Measurements from ENCODE around the gene XIRP2. TPM values are rescaled to one million over a fixed set of nuclear protein-coding genes. Genes with fewer than 3 reads are reported as not detected.

The XIRP2 gene
- total and polyA plus RNA-seq, 2 of the 4 experiments (the other 2 are of a cell fraction), result 0.05 to 0.18 TPM

GRCh38 chr2:167181688-167182087, 293.4 kb downstream of the XIRP2 start:
- dilution Hi-C loops (cut with HindIII; ENCODE audit: low sequenced_read_pairs, unreplicated experiment), result no loop called here
- Histone ChIP-seq H3K14ac (replicated peaks; ENCODE audit: low read depth, low read length) (peak overlapping the region; percentile 57), H3K9ac (ENCODE audit: low read depth, low read length) (no peak overlapping the region), H3K4me3 (ENCODE audit: insufficient read depth, low read depth, low read length) (no peak overlapping the region), H2BK120ac (ENCODE audit: low read depth, low read length) (peak overlapping the region; percentile 89), H2AFZ (replicated peaks; ENCODE audit: low read length, poor library complexity) (no peak overlapping the region), H3K23ac (ENCODE audit: low read depth, low read length) (no peak overlapping the region), H3K36me3 (ENCODE audit: control insufficient read depth, insufficient read depth, low read length) (no peaks in the 10 kb centered on the region), H4K5ac (ENCODE audit: low read depth, low read length) (no peak overlapping the region), H2BK20ac (ENCODE audit: low read depth, low read length) (peak overlapping the region; percentile 81; the same call in 1 of the 2 replicates), H4K8ac (ENCODE audit: low read depth in 2 of 2, low read length in 2 of 2) (peak overlapping the region in 1 of 2 experiments; percentile 44; a peak in 2 of 4 replicates), H2AK9ac (replicated peaks; ENCODE audit: low read depth, low read length, poor library complexity) (no peak overlapping the region), H3K4me2 (ENCODE audit: low read depth, low read length) (no peak overlapping the region), H4K91ac (ENCODE audit: insufficient read depth, low read depth, low read length) (0 out of 2 replicates have a peak overlapping the region, but pooled peaks have one; percentile 25), H4K20me1 (ENCODE audit: insufficient read depth, low read length) (no peaks in the 10 kb centered on the region), H3K18ac (ENCODE audit: low read depth, low read length) (peak overlapping the region; percentile 95; the same call in 1 of the 2 replicates), H2BK5ac (ENCODE audit: low read depth, low read length, poor library complexity, severe bottlenecking) (peak overlapping the region; percentile 49), H3K79me1 (ENCODE audit: low read depth in 1 of 2, low read length in 2 of 2) (no peaks in the 10 kb centered on the region), H3K27me3 (ENCODE audit: control insufficient read depth, insufficient read depth, low read length) (no peaks in the 10 kb centered on the region), H3K4ac (ENCODE audit: low read depth, low read length) (peak overlapping the region; percentile 72; the same call in 1 of the 2 replicates), H3K56ac (ENCODE audit: extremely low read depth, insufficient read depth, low read length) (no peak overlapping the region), H3K9me1 (ENCODE audit: insufficient read depth, low read length) (peaks cover 3% of the 10 kb centered on the region; the same call in 1 of the 2 replicates), H2AK5ac (ENCODE audit: low read depth, low read length) (peak overlapping the region; percentile 47; the same call in 1 of the 2 replicates), H3K9me3 (ENCODE audit: control insufficient read depth, insufficient read depth, low read length) (no peaks in the 10 kb centered on the region), H3K27ac (ENCODE audit: insufficient read depth, low read length) (no peak overlapping the region), H3K4me1 (ENCODE audit: control insufficient read depth, insufficient read depth, low read length) (peaks cover 5% of the 10 kb centered on the region), H2BK15ac (ENCODE audit: low read depth, low read length) (peak overlapping the region; percentile 76; the same call in 1 of the 3 replicates)
- TF ChIP-seq CEBPB (IDR thresholded peaks at IDR 0.05; ENCODE audit: low read depth, low read length) (no peak), RCOR1 (IDR thresholded peaks at IDR 0.05; ENCODE audit: insufficient replicate concordance, low read length) (no peak), POLR2A (IDR thresholded peaks at IDR 0.05; ENCODE audit: low read depth, low read length) (no peak), BHLHE40 (IDR thresholded peaks at IDR 0.05; ENCODE audit: low read depth, low read length) (no peak), FOS (IDR thresholded peaks at IDR 0.05; ENCODE audit: low read depth, low read length) (no peak), NFE2L2 (IDR thresholded peaks at IDR 0.05; ENCODE audit: low read depth, low read length) (no peak), MAFK (IDR thresholded peaks at IDR 0.05; ENCODE audit: low read depth, low read length) (no peak), RFX5 (IDR thresholded peaks at IDR 0.05; ENCODE audit: low read depth, low read length) (no peak), CHD1 (IDR thresholded peaks at IDR 0.05; ENCODE audit: low read depth, low read length) (no peak), ELK1 (IDR thresholded peaks at IDR 0.05; ENCODE audit: borderline replicate concordance, low read depth, low read length) (no peak), RAD21 (IDR thresholded peaks at IDR 0.05; ENCODE audit: low read length) (no peak), SMC3 (IDR thresholded peaks at IDR 0.05; ENCODE audit: low read depth, low read length) (no peak), MAZ (IDR thresholded peaks at IDR 0.05; ENCODE audit: borderline replicate concordance, low read depth, low read length) (no peak)
- CTCF ChIA-PET, result no interaction called here
- in situ Hi-C loops (cut with MboI; ENCODE audit: low sequenced_read_pairs), result no loop called here
- intact Hi-C loops (cut with micrococcal nuclease), result no loop called here
- POLR2A ChIA-PET (ENCODE audit: unreplicated experiment), result no interaction called here
- no peak for ATAC-seq (ENCODE audit: low read depth)
- BruUV-seq (replicated peaks), result no TSS peak
- WGBS, 2 experiments (ENCODE audit: extremely low coverage in 2 of 2, insufficient read length in 1 of 2), result no CpG with 5 or more reads among the region's 4 CpGs
- DNase-seq, result peak; percentile 21
